Stimulated activated CD8-positive, alpha-beta memory T cell treated with anti-CD3 and anti-CD28 coated beads, Interleukin-4, amount 100 ng/mL, for 24 hours (primary cell): ENCODE data around the gene ADRA2B.
"Not testable (repeated sequence)": the region's sequence is repeated elsewhere in the genome, so short reads cannot be mapped to it uniquely, and the experiment has no call there.

Experiments
- DNase-seq: peaks from one replicate; pipeline ENCODE4 v3.0.0-alpha.2; 2020; ENCODE audit warnings: low read depth

The ADRA2B gene

DNA sequence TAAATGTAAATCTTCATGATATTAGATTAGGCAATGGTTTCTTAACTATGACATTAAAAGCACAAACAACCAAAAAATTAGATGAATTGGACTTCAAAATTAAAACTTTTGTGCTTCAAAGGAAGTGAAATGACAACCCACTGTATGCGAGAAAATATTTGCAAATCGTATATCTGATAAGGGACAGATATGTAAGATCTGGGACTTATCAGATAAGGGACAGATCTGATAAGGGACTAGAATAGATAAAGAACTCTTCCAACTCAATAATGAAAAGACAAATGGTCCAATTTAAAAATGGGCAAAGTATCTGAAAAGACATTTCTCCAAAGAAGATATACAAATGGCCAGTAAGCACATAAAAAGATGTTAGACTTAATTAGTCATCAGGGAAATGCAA, 29.2 kb downstream of the ADRA2B start:
- DNase-seq, result no peak

DNA sequence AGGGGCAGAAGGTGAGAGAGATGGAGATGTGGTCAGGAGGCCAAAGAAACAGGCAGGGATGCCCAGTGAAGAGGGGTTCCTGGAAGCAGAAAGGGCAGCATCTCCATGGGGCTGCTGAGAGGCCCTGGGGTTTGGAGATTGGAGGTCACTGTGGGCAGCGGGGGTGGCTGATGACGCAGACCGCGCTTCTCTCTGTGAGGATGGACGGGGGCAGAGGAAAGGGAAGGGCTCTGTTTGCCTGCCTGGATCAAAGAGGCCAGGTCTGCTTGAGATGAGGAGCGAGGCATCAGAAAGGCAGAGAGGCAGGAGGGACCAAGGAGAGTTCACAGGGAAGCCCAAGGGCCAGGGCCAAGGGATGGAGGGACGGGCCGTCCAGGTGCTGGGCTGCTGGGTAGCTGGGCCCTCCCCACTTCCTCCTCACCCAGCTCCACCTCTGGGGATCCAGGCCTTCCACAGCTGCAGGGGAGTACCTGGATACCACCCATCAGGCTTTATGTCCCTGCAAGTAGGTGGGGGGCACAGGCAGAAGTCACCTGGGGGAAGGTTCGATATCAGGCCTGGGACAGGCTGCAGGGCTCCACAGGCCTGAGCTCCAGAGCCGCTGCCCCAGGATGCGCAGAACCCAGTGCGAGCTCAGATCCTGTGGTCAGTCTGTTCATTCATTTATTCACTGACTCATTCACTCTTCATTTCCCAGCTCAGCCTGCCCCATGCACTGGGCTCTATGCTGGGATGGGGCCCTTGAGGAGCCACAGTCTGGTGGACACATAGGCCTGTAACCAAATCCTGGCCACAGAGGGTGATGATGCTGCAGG, 30.6 kb downstream of the ADRA2B start:
- DNase-seq, result no peak

DNA sequence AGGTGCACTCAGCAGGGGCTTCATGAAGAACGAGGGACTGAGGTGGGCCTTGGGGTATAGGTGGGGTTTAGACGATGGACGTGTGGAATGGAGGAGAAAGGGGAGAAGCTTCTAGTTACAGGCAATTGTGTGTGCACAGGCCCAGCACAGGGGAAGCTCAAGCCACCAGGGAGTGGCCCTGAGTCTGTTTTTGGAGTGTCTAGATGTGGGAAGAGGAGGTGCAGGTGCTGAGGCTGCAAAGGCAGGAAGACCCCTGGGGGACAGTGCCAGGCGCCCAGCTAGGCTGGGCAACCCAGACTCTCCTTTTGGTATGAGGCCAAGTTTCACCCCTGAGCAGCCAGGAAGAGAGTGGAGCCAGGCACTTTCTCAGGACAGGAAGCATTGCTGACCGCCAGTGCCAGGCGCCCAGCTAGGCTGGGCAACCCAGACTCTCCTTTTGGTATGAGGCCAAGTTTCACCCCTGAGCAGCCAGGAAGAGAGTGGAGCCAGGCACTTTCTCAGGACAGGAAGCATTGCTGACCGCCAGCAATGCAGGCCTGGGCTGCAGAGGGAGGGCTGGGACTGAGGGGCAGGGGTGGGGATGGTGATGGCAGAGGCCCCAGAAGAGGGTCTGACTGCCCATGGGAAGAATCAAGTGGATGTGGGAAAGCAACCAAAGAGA, 31.4 kb downstream of the ADRA2B start:
- DNase-seq, result not testable (repeated sequence)

DNA sequence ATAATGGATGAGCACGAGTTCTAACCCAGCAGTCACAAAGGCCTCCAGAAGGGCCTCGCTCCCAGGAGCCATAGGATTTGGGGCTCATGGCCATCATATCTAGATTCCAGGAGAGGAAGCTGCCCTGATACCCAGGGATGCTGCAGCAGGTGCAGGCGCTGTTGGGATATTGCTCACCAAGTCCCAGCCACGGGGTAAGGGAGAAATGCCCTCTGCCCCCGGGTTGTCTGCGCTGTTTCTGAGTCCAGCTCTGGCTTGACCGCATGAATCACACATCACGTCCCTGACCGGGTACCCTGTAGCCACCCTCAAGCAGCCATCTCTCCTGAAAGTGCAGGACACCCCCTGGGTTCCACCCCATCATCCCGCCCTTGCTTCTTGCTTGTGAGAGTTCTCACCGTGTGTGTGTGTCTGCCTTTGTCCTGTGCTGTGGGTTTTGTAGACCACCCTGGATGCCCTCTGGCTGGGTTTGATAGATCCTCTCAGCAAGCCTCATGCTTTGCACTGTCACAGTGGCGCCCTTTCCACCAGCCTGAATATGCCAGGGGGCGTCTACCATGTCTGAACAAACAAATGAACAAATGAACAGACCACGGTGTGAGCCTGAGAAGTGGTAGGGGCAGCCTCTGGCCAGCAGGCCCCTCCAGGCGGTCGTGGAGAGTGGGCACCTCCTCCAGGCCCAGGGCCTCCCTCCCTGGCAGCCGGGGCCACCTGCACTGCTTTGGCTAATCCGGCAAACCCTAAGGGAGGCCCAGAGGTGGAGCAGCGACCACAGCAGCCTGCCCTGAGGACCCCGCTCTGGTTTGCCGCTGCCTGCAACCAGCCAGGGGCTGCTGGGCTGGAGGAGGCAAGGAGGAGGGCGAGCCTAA, 32.1 kb downstream of the ADRA2B start:
- no peak for DNase-seq

DNA sequence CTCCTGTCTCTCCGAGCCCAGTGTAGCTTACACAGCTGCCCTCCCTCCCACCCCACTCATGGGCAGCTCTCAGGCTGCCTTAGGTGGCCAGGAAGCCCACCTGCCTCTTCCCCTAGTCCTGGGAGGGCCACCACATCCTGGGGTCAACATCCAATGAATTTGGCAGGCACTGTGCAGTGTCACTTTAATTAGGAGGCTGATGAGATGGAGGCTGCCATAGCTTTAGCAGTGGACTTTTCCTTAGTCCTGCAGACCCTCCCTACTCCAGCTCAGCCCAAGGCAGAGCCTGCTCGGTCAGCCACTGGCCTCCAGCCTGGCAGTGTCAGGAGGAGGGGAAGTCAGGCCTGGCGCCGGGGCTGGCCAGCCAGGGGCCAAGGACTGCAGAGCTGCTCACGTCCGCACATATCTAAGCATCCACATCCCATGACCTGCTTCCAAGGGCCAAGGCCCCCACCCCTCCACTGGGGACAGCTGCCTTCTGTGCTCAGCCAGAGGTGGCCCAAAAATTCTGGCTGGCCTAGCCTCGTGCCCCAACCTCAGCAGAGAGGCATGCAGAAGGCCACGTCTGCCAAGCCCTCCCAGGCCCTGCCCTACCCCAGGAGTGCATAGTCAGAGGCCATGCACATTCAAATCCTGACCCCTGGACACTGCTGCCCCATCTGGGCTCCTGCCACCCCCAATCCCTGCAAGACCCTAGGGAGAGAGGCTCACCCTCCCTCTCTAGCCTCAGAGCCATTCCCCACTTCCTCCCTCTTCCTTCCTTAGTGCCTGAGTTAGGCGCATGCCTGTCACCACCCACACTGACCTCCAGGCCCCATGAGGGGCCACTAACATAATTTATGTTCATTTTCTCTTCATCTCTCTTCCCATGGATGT, 33.1 kb downstream of the ADRA2B start:
- no peak for DNase-seq

DNA sequence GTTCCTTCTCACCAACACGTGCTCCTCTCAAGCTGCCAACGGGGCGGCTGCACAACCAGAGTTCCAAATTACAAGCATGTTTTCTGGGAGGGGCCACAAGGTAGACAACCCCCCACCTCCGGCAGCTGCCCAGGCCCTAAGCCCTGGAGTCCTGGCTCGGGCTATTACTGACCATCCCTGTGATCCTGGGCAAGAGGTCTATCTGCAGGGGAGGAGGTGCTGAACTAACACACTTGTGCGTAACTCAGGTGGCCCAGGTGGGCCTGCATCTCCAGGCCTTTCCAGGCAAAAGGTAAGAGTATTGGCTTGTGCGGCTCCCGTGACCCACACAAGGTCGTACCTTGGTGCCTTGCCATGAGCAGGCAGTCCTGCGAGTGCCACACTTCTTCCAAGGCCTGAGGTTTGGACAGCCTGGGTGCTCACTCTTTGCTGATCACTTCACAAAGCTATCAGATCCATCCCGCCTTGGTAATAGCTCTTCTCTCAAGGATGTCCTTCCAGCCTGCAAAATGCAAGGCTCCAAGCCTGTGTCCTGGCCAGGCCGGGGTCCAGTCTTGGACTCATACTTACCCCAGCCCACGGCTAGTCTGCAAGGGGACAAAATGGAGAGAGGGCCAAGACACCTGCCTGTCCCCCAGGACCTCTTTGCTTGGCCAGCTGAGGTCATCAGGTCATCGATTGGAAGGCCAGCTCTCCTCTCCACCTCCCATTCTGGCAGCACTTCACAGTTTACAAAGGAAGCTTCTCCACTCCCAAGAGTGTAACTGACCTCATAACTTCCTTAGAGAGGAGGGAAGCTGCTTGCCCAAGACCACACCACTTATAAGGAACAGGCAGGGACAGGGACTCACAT, 33.9 kb downstream of the ADRA2B start:
- DNase-seq, result no peak

DNA sequence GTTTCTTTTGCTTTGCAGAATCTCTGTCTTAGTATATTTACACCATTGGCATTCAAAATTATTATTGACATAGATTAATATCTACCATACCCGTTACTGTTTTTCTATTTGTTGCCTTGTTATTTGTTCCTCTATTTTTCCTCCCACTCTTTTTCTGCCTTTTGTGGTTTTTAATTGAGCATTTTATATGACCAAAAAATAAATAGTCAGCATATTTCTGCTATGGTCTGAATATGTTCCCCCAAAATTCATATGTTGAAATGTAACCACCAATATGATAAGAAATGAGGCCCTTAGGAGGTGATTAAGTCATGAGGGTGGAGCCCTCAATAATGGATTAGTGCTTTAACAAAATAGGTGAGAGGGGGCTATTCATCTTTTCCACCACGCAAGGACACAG, 35.3 kb downstream of the ADRA2B start:
- DNase-seq, result no peak

DNA sequence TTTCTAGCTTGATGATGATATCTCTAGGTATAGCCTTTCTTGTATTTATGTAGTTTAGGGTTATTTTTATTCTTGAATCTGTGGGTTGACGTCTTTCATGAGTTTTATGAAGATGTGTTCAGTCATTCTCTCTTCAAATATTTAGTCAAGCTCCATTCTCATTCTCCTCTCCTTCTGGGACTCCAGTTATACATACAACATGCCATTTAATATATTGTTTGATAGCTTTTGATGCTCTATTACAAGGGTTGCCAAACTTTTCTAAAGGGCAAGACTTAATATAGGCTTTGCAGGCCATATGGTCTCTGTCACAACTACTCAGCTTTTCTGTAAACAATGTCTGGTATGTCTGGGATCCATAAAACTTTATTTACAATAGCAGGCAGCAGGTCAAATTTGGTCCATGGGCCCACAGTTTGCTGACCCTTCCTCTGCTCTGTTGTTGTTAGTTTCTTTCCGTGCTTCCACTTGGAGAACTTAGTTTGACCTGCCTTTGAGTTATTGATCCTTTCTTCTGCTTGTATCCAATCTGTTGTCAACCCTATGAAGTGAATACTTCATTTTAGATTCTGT, 41.1 kb downstream of the ADRA2B start:
- no peak for DNase-seq

DNA sequence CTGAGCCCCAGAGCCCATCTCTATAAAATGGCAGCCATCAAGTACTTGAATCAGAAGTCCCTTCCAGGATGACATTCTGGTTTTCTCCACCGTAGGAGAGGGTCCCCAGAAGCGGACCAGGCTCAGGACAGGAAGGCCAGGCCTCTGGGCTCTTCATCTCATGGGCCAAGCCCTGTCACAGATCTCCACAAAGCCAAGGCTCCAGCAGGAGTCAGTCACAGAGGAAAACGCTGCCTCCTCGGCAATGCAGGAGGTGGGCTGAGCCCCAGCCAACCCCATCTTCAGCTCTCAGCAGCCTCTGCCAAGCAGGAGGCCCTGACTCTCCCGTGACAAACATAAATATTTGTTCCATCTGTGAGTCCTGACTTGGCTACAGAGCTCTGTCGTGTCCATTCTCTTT, 42.2 kb downstream of the ADRA2B start:
- no peak for DNase-seq

DNA sequence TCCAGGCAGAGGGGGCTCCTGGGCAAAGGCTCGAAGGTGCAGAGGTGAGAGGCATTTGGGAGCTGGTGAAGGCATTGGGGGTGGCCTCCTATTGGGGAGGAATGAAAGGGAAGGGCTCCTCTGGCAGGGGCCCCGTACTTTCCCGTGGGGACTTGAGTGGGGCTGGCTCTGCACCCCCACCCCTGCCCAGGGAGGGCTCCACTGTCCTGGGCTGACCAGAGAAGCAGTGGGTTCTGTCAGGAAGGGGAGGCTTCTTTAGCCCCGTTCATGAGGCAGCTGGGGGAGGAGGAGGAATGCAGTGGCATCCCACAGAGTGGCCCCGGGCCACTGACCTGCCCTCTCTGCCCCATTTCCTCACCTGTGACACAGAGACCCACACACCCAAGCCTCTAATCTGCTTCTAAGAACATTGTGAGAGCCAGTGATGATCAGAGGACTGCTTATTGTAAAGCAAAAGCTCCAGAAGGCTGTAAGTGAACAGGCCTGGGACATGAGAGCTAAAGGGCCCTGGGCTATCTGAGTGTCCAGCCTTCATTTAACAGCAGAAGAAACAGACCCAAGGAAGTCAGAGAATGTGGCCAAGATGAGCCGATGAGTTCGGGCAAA, 43.1 kb downstream of the ADRA2B start:
- no peak for DNase-seq

DNA sequence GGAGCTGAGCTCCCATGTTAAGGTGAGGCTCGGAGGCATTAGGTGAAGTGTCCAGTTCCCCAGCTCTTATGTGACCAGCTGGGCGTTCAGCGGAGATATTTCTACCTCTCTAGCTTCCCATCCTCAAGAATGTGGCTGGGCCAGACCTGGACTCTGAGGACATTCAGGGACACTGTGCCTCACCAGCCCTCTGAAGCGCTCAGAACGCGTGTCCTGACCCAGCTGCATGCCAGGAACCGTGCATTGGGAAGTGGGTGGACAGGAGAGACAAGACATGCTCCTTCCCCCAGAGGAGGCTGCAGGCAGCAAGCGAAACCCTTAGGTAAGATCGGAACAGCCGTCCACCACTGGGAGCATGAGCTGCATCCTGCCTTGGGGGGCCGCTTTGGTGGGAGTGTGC, 43.6 kb downstream of the ADRA2B start:
- DNase-seq, result no peak

DNA sequence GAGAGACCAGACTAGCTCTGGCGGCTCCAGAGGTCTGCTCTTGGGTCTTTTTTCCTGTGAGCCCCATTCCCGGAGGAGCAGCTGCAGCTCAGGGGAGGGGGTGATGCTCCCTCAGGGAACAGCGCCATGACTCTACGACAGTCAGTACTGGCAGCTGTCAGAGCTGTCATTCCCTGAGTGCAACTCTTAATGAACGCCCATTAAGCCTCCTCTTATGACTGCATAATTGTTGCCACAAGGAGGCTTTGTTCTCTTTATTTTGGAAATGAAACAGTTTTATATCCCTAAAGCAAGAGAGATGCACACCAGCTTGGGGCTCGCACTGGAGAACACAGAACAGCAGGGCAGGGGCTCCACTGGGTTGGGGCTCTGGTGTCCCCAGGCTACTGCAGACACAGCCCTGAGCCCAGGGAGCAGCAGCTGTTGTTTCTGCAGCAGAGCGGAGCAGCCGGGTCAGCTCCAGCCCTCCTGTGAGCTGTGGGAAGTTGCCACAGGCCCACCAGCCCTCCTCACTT, 44.3 kb downstream of the ADRA2B start:
- DNase-seq, result not testable (repeated sequence)

DNA sequence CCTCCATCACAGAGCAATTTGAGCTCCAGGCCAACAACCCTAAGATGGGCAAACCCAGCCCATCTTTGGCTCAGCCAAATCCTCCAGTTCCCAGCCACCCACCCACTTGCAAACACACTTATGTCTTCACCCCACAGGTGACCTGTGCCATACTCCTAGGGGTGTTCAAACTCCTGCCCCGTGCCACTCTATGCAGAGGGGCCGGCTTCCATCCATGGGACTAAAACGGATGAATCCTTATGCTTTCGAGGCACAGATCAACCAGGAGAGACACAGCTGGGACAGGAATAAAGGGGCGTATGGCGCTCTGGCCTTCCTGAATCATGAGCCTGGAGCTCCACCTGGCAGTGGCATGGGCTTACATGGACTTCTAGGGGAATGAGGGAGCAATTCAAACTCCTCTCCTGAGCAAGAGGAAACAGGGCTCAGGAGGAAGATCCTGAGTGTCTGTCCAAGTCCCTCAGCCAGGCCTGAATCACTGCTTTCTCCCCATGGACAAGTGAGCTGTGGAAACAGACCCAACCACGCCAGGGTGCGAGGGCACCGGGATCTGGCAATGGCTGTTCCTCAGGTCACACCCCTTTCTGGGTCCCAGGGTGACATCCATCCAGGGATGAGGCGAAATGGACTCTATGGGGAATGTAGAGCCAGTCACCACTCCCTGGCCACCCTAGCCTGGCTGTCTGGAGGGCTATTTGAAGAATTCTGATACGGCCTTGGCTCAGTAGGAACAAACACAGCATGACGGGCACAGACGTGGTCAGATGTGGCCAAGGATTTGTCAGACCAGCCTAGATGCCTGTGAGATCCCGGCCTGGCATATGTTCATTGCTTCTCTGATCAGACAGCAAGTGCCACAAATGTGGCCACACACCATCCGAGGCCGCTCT, 45.0 kb downstream of the ADRA2B start:
- DNase-seq, result not testable (repeated sequence)

DNA sequence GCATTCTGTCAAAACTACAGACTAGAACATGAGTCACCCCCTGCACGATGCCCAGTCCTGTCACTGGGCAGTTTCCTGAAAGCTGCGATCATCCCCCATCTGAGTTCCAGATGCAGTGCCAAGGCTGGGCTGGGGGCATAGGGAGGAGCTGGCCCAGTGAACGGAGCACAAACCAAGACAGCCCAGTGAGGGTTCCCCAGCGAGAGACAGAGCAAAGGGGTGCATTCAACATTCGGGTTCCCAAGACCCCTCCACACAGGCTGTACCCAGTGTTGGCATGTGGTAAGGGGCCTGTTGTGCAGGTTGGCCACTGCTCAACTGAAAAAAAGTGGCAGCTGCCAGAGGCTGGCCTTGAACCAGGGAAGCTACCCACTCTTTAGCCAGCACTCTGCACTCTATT, 46.0 kb downstream of the ADRA2B start:
- DNase-seq, result not testable (repeated sequence)

DNA sequence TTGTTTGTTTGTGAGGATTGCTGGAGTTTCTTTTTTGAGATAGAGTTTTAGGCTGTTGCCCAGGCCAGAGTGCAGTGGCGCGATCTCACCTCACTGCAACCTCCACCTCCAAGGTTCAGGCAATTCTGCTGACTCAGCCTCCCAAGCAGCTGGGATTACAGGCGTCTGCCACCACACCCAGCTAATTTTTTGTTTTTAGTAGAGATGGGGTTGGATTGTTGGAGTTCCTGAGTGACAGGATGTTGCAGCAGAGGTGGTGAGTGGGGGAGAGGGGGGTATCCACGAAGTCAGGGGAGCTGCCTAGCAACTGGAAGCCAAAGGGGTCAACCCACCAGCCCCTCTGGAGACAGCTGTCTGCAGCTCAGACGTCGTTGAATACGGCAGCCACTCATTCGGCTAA, 46.5 kb downstream of the ADRA2B start:
- DNase-seq, result not testable (repeated sequence)

DNA sequence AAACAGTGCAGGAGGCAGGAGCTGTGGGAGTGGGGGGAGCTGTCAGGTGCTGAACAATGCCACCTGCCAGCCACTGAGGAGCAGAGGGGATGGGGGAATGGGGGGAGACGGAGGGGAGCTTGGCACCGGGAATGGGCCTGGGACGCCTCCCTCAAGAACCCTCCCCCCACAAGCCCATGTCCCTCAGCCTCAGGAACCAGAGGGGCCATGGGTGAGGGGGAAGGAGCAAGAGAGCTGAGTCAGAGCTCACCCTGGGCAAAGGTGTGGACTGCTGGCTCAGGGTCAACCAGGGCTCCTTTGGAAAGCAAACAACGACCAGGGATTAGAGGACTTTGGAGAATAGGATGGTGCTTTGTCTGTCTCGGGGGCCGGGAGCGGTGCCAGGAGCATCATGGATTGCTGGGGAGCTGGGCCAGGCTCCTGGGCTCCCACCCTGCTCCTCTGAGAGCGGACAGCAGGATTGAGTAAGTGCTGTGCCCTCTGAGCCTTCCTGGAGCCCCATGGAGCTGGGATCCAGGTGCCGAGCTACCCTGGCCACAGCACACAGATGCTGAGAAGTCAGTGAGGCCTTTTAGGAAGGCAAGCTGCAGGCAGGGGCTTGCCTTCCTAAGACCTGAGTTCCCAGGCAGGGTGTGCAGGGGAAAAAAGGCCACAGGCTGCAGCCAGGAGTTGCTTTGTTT, 48.3 kb downstream of the ADRA2B start:
- not testable (repeated sequence) for DNase-seq

DNA sequence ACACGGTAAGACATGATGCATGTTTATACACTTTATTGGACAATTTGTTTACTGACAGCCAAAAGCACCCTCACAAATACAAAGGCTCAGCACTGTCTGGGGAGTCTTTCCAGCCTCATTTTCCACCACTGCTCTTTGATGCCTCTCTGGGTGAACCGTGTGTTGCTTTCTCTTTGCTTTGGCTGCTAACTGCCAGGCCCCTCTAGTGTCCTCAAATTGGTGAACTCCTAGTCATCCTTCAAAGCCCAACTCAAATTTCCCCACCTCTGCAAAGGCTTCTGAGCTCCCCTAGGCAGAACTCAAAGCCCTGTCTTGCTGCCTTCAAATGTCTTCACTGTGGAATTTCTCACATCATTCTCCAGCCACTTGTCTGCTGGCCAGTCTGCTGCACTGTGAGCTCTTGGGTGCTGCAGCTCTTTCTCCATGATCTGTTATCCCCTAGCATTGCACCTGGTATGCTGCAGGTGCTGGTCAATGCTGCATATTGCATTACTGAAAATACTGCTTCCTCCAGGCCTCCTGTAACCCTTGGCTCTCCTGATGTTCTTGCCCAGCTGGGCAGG, 49.2 kb downstream of the ADRA2B start:
- not testable (repeated sequence) for DNase-seq

DNA sequence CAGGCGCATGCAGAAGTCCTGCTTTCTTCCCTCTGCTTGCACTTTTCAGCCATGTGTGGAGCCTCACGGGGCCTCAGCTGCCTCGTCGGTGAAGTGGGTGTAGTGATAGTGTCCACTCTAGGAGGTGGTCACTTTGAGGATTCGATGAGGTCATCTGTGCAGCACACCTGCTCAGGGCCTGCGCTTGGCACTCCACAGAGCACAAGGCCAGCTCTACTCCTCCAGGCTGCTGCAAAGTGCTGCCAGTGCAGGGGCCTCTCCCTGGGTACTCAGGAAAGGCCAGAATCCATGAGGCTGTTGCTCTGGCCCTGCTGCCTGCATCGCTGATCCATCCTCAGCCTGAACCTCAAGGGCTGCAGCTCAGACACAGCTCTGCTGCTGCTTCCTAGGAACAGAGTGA, 49.9 kb downstream of the ADRA2B start:
- not testable (repeated sequence) for DNase-seq
